Gastrocnemius medialis (tissue), 4 donors: ENCODE measurements around the gene DUSP6. TPM values are rescaled to one million over a fixed set of nuclear protein-coding genes. Genes with fewer than 3 reads are reported as not detected.

Experiments used
- ATAC-seq, 2 donors: fragments of 150-250 bp; one replicate each; pipeline ENCODE4 v1.9.1; 2016
- DNase-seq, 2 donors: peaks; one replicate each; pipeline ENCODE4 v3.0.0-alpha.2; 2019
- H3K27ac ChIP-seq, 4 donors: fragments of 200-600 bp; sonication (generic); 1 replicate in 1 of 4; 2 replicates in 3 of 4; pipeline ENCODE4 v1.5.1; 2016 to 2018; ENCODE audit warnings: mild to moderate bottlenecking in 2 of 4, moderate library complexity in 1 of 4
- H3K27me3 ChIP-seq, 3 donors: fragments of 200-600 bp; sonication (generic) in 2 of 3; 1 replicate in 1 of 3; 2 replicates in 2 of 3; pipeline versions ENCODE4 v1.5.1 to v1.6.0; 2016 to 2019; ENCODE audit warnings: mild to moderate bottlenecking in 1 of 3, moderate library complexity in 1 of 3
- H3K36me3 ChIP-seq, 2 donors: fragments of 200-600 bp; sonication (generic) in 1 of 2; one replicate each; pipeline ENCODE4 v1.5.1; 2017 to 2018
- H3K4me1 ChIP-seq, 2 donors: fragments of 200-600 bp; sonication (generic) in 1 of 2; one replicate each; pipeline ENCODE4 v1.5.1; 2016 to 2017; ENCODE audit warnings: mild to moderate bottlenecking in 2 of 2
- H3K4me3 ChIP-seq, 4 donors: fragments of 200-600 bp; sonication (generic) in 3 of 4; 1 replicate in 1 of 4; 2 replicates in 3 of 4; pipeline ENCODE4 v1.5.1; 2016 to 2019; ENCODE audit warnings: mild to moderate bottlenecking in 2 of 4
- H3K9me3 ChIP-seq, 3 donors: fragments of 200-600 bp; sonication (generic) in 2 of 3; 1 replicate in 1 of 3; 2 replicates in 2 of 3; pipeline ENCODE4 v1.5.1; 2016 to 2019
- POLR2A ChIP-seq, 2 donors: fragments of 450-650 bp; IDR thresholded peaks; one replicate each; pipeline ENCODE4 v1.6.1; 2017; ENCODE audit warnings: antibody characterized with exemption in 2 of 2, mild to moderate bottlenecking in 2 of 2, moderate library complexity in 2 of 2
- in situ Hi-C, 4 donors: fragments of 200-750 bp; cut with MboI; loops; one replicate each; pipeline versions ENCODE4 v1.15.0 to v1.8.0; 2017; ENCODE audit warnings: low sequenced_read_pairs in 4 of 4
- intact Hi-C: fragments of 100-400 bp; cut with DNase I; formaldehyde crosslinking; loops from one replicate; pipeline ENCODE4 v1.15.1; 2023; ENCODE audit warnings: low total_unique reads
- total RNA-seq, 4 donors: library from RNA; depleted of rRNA; stranded (reverse); fragments of >200 nt; gene quantifications; one replicate each; pipeline versions ENCODE4 v1.1.0 to v1.2.3, GENCODE V29; 2016
- TF ChIP-seq, protein P1 (sequence below), 5 experiments: fragments of 450-650 bp in 3 of 5; fragments of 200-600 bp in 2 of 5; sonication (generic) in 2 of 5; IDR thresholded peaks in 4 of 5; conservative IDR thresholded peaks in 1 of 5; 1 replicate in 4 of 5; 2 replicates in 1 of 5; pipeline ENCODE4 v1.5.1; 2016 to 2019; ENCODE audit warnings: antibody characterized with exemption in 5 of 5, mild to moderate bottlenecking in 3 of 5, moderate library complexity in 3 of 5

The DUSP6 gene
- total RNA-seq, 4 donors from 2014 or later = 4.2 to 23.8 (median 12.1) TPM

DNA sequence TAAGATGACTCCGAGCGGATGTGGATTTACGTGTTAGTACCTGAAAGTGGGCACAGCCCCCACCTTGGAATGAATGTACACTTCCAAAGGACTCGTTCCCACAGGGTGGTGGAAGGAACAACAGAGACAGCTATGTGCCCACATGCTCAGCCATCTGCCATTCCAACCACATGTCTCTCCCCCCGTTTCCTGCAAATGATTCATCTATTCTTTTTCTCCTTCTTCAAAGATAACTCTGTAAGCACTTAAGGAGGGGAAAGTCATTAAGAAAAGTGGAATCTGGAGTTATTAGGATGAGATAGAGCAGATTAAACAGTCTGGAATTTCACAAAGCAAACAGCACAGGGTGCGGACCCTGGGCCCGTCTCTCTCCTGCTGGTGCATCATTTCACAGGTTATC is 18.5 kb upstream of the DUSP6 start:
- peaks cover 4 to 17% of the 10 kb centered on the region in 2 donors for H3K4me1 ChIP-seq
- DNase-seq (no peak), ATAC-seq (no peak)
- no peak overlapping the region for H3K27ac ChIP-seq
- intact Hi-C loops (no loop called here), in situ Hi-C loops (no loop called here)
- no peaks in the 10 kb centered on the region for H3K9me3 ChIP-seq
- TF ChIP-seq, protein P1, sequence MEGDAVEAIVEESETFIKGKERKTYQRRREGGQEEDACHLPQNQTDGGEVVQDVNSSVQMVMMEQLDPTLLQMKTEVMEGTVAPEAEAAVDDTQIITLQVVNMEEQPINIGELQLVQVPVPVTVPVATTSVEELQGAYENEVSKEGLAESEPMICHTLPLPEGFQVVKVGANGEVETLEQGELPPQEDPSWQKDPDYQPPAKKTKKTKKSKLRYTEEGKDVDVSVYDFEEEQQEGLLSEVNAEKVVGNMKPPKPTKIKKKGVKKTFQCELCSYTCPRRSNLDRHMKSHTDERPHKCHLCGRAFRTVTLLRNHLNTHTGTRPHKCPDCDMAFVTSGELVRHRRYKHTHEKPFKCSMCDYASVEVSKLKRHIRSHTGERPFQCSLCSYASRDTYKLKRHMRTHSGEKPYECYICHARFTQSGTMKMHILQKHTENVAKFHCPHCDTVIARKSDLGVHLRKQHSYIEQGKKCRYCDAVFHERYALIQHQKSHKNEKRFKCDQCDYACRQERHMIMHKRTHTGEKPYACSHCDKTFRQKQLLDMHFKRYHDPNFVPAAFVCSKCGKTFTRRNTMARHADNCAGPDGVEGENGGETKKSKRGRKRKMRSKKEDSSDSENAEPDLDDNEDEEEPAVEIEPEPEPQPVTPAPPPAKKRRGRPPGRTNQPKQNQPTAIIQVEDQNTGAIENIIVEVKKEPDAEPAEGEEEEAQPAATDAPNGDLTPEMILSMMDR (IDR thresholded peaks at IDR 0.05 in 4 of 5, conservative IDR thresholded peaks at IDR 0.05 in 1 of 5) = no peak
- no peak for TF ChIP-seq POLR2A (IDR thresholded peaks at IDR 0.05)
- H3K4me3 ChIP-seq = no peak overlapping the region
- H3K36me3 ChIP-seq = no peaks in the 10 kb centered on the region
- H3K27me3 ChIP-seq = no peaks in the 10 kb centered on the region

DNA sequence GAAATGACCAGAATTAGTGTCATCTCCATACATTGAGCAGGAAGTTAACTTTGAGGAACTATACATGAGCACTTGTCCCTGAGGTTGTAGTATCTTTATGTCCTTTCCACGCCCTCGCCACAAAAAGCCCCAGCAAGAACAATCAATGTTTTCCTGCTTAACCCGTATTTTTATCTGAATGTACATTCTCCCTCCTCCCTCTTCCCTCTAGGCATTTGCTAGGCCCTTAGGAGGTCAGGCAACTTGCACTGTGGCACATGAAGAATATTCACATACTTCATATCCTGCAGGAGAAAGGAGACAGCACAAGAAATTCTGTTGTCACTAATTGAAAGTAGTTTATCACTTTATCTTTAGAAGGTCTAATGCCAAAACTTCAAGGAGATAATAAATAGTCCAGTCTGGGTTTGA is 18.1 kb upstream of the DUSP6 start:
- no peaks in the 10 kb centered on the region for H3K9me3 ChIP-seq
- no peak overlapping the region for H3K4me3 ChIP-seq
- no peak overlapping the region for H3K27ac ChIP-seq
- no peak for DNase-seq
- H3K27me3 ChIP-seq = no peaks in the 10 kb centered on the region
- in situ Hi-C loops = no loop called here
- intact Hi-C loops = no loop called here
- ATAC-seq = no peak
- peaks cover 4 to 17% of the 10 kb centered on the region in 2 donors for H3K4me1 ChIP-seq
- TF ChIP-seq, protein P1 (IDR thresholded peaks at IDR 0.05 in 4 of 5, conservative IDR thresholded peaks at IDR 0.05 in 1 of 5) = no peak
- no peak for TF ChIP-seq POLR2A (IDR thresholded peaks at IDR 0.05)
- no peaks in the 10 kb centered on the region for H3K36me3 ChIP-seq

- ATAC-seq = no peak
- H3K4me1 ChIP-seq = peaks cover 4 to 14% of the 10 kb centered on the region in 2 donors
- no peaks in the 10 kb centered on the region for H3K27me3 ChIP-seq
- no peaks in the 10 kb centered on the region for H3K36me3 ChIP-seq
- TF ChIP-seq POLR2A (IDR thresholded peaks at IDR 0.05) = no peak
- TF ChIP-seq, protein P1 (IDR thresholded peaks at IDR 0.05 in 4 of 5, conservative IDR thresholded peaks at IDR 0.05 in 1 of 5) = no peak
- no peak overlapping the region for H3K27ac ChIP-seq
- no peak for DNase-seq
- in situ Hi-C loops = no loop called here
- H3K9me3 ChIP-seq = no peaks in the 10 kb centered on the region
- no peak overlapping the region for H3K4me3 ChIP-seq
- intact Hi-C loops = no loop called here
These were observed 16.9 kb upstream of the DUSP6 start for GRCh38 chr12:89369166-89369565.

GRCh38 chr12:89368391-89368790 is 16.1 kb upstream of the DUSP6 start:
- no peaks in the 10 kb centered on the region for H3K36me3 ChIP-seq
- no peak for ATAC-seq
- H3K27ac ChIP-seq = no peak overlapping the region
- TF ChIP-seq, protein P1 (IDR thresholded peaks at IDR 0.05 in 4 of 5, conservative IDR thresholded peaks at IDR 0.05 in 1 of 5) = no peak
- no peak for TF ChIP-seq POLR2A (IDR thresholded peaks at IDR 0.05)
- no peak overlapping the region for H3K4me3 ChIP-seq
- no peak for DNase-seq
- H3K27me3 ChIP-seq = no peaks in the 10 kb centered on the region
- in situ Hi-C loops = no loop called here
- H3K9me3 ChIP-seq = no peaks in the 10 kb centered on the region
- intact Hi-C loops = no loop called here
- H3K4me1 ChIP-seq = peaks cover 0 to 6% of the 10 kb centered on the region in 2 donors

DNA sequence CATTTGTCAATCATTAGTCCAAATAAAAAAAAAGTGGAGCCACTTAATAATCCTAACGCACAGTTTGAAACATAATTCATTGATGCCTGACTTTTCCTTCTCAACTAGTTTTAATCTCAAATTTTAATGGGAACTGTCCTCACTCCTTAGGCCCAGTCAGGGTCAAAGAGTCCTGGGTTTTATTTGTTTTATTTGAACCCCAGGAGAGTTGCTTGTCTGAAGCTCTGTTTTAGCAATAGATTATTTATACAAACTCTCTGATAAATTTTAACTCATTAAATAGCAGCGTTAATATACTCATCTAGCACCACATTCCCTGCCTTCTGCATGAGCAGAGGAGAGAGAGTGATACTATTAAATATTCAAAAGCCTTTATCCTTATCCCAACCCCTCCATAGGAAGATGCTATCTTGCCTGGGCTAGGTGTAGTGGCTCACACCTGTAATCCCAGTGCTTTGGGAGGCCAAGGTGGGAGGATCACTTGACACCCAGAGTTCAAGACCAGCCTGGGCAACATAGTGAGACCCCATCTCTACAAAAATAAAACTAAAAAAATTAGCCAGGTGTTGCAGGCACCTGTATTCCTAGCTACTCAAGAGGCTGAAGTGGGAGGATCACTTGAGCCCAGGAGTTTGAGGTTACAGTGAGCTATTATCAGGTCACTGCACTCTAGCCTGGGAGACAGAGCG is 14.5 kb upstream of the DUSP6 start:
- ATAC-seq (no peak), DNase-seq (no peak)
- Histone ChIP-seq H3K27ac (no peak overlapping the region), H3K36me3 (no peaks in the 10 kb centered on the region), H3K9me3 (no peaks in the 10 kb centered on the region), H3K4me1 (no peaks in the 10 kb centered on the region), H3K27me3 (no peaks in the 10 kb centered on the region), H3K4me3 (no peak overlapping the region)
- in situ Hi-C loops (no loop called here), intact Hi-C loops (no loop called here)
- TF ChIP-seq POLR2A (IDR thresholded peaks at IDR 0.05) = no peak
- TF ChIP-seq, protein P1 (IDR thresholded peaks at IDR 0.05 in 4 of 5, conservative IDR thresholded peaks at IDR 0.05 in 1 of 5) = no peak
